ENCODE results near the gene UNC5A. TPM values are rescaled to one million over a fixed set of nuclear protein-coding genes. Genes with fewer than 3 reads are reported as not detected.

UNC5A gene
- total RNA-seq, 1 experiment from 2014 or later: 0.05 TPM

DNA sequence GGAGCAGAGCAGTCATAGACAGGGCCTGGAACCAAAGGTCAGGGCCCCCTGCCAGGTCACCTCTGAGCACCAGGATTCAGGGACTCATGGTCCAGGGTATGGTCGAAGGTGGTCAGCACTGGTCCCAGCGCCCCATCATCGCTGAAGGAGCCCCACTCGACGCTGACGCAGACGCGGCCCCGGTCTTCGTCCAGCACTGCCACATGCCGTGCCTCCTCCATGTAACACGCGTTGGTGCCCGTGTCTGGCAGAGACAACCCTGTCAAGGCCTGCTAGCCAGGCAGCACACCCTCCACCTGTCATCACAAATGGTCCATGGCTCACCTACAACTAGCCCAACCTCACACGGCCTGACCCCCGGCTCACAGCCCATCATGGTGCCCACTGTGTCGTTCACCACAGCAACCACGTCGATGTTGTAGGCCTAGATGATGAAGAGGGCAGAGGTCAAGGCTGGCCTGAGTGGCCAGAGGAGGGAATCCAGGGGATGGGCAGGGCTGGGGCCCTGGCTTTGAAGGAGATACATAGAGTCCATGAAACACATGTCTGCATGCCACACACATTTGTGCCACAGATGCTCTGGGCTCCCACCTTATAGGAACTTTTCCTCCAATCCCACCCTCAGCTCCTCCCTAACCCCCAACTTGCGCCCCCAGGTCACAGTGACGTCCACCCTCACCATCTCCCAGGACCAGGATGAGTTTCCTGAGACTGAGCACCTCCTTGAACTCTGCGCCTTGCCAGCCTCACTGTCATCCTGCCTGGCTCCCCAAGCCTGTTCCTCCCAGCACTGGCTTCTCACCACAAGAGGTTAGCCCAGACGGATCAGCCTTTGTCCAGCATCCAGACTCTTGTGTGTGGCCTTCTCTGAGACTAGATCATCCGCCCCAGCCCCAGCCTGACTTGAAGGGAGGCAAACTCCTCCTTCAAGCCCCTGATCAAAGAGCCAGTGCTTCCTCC is 79.2 kb downstream of the UNC5A start:
- DNase-seq (ENCODE audit: low read depth): no peak

- DNase-seq (ENCODE audit: low read depth): no peak
Measured at GRCh38 chr5:176890455-176891330, 80.3 kb downstream of the UNC5A start.

GRCh38 chr5:176891331-176891958 is 81.1 kb downstream of the UNC5A start:
- DNase-seq (ENCODE audit: low read depth): no peak

DNA sequence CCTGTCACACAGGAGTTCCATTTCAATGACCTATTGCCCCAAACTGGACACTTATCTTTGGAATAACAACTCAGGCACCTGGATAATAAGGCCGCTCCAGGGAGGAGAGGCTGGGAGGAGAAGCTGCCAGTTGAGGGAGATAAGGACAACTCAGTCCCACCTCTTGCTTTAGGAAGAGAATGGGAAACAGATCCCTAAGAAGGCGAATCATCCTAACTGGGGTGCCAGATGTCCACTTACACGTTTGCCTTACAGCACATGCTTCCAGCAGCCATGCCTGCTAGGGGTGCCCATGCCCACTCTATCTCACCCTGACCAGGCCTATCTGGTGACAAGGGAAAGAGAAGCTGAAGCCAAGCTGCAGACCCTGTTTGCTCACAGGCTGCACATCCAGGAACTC is 82.3 kb downstream of the UNC5A start:
- no peak for DNase-seq (ENCODE audit: low read depth)

DNA sequence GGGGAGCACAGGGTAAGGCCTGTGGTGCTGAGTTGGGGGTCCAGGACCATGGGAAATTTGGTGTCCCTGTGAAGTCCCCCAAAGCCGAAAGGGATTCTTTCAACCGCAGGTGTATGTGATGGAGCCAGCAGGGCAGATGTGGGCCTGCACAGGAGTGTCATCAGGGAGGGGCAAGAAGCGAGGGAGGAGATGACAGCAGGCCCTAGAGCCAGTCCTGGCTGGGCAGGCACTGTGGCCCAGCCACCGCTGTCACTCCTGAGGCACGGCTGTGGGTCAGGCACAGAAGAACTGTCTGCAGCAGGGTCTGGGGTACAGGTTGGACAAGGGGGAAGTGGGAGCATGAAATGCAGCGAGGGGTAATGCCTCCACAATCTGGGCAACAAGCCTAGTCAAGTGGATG is 83.9 kb downstream of the UNC5A start:
- DNase-seq (ENCODE audit: low read depth): no peak

GRCh38 chr5:176895831-176896230 is 85.5 kb downstream of the UNC5A start:
- no peak for DNase-seq (ENCODE audit: low read depth)

GRCh38 chr5:176897263-176897662 is 86.9 kb downstream of the UNC5A start:
- no peak for DNase-seq (ENCODE audit: low read depth)

GRCh38 chr5:176899296-176899891 is 89.0 kb downstream of the UNC5A start, which contains the start of gene HK3:
Gene HK3, minus strand, starts transcription at chr5:176899346. Its CDS starts 3,187 bp downstream, at chr5:176896159.
- DNase-seq (ENCODE audit: low read depth): no peak

DNA sequence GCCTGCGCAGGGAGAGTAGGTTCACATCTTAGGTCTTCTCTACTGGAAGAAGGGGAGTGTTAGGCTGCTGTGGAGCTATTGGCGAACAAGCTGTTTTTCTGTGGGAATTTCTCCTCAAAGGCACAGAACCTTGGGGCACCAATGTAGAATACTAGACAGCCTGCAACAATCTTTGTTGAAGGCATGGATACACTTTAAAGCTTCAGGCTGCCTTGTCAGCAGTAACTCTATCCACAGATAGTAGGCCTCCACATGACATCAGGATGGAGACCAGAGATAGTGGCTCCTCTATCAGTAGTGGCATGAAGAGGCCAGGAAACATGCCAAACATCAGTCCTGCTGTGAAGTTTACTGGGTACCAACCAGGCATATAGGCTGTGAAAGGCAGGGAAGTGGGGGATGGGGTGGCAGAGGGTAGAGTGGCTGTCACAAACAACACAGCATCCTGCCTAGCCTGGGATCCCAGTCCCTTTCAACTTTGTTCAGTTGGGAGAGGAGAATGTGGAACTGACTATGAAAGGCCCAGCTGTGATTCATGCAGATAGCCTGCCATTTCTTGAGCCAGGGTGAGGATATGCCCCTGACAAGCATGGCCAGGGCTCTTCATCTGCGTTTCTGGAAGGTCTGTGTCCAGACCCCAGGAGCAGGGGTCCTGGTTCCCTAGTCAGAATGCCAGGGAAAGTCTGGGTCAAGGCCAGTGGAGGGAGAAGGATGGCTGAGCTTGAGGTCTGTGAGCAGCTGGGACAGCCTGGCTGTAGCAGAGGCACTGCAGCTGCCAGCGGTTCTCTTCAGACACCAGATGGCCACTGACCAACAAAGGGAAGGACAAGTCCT is 89.8 kb downstream of the UNC5A start:
- no peak for DNase-seq (ENCODE audit: low read depth)

- DNase-seq (ENCODE audit: low read depth): no peak
Measured at GRCh38 chr5:176900780-176901204, 90.4 kb downstream of the UNC5A start.

DNA sequence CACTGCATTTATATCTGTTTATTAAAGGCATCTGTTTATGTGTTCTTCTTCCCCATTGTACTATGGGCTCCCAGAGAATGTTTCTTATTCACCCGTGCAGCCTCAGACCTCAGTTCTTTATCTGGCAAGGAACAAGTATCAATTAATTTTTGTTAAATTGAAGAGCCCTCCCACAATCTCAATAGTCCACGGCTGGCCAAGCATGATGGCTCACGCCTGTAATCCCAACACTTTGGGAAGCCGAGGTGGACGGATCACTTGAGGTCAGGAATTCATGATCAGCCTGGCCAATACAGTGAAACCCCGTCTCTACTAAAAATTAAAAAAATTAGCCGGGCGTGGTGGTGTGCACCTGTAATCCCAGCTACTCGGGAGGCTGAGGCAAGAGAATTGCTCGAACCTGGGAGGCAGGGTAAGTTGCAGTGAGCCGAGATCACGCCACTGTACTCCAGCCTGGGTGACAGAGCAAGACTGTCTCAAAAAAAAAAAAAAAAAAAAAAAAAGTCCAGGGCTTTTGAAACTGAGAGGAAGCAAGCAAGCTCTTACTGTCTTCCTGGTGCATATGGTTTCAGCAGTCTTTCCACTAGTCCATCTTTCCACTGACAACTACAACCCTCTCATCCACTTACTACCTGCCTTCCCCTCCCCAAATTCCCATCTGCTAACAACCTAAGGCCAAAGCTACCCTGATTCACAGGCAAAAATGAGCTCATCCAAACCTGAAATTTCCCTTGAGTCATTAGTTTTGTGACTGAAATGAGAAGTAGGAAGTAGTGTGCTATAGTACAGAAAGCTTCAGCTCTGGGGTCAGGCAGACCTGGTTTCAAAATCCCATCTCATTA is 91.1 kb downstream of the UNC5A start:
- DNase-seq (ENCODE audit: low read depth): no peak

- no peak for DNase-seq (ENCODE audit: low read depth)
Measured at GRCh38 chr5:176902102-176902814, 91.9 kb downstream of the UNC5A start.

DNA sequence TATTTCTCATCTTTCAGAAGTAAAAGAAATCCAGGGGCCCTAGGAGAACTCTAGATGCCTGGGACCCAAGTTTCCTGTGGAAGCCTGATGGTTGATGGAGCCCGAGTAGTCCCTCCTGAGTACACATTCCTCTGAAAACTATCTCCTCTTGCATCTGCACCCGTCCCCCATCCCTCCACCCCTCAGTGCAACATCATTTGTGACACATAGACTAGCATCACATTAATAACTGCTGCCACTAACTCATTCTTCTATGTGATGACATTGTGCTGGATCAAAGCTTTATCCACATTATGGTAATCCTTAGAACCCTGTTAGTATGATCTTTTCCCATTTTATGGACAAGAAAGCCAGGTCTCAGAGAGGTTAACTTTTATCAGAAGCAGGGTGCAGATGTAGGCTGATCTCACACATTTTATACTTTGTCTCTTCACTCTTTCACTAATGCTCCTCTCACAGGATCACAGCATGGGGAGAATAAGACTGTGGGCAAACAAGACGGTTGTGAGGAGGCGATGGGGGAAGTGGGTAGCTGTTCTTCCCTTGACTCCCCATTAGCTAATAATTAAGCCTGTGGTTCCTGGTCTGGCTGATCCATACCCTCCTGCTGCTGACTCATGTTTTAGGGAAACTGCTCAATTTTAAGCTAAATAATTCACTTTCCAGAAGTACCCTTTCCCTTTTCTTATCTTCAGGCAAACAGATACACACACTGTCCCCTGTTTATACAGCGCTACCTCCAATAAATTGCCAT is 92.7 kb downstream of the UNC5A start:
- DNase-seq (ENCODE audit: low read depth): no peak

DNA sequence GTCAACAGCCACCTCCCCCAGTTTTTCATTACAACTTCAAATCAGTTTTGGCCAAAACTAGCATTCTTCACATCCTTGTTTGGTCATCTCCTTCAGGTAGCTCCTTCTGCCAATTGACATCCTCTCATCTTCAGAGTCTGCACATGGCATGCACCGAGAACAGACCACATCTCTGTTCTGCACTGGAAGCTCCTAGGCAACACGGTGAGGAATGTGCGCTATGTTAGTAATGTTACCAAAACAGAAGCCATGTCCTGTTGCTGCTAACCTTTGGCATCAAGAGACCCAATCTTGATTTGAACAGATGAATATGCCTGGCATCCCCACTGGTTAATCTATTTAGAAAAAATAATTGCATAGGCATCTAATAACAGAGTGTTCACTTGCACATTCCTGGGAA is 93.9 kb downstream of the UNC5A start:
- no peak for DNase-seq (ENCODE audit: low read depth)

DNA sequence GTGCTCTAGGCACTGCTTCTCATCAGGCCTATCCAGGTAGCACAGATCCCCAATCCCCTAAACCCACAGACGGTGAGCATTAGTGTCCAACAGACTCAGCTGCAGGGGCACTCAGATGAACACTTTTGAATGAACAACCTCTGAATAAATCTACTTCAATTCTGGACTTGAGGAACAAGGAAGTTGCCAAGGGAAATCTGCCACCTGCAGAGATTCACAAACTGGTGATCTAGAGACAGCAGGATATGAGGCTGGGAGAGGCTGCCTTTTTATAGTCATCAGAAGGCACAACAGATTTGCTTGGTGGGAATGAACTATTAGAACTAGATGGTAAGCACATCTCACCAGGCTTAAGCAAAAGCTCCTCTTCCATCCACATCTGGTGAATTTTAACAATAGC is 95.8 kb downstream of the UNC5A start:
- no peak for DNase-seq (ENCODE audit: low read depth)

DNA sequence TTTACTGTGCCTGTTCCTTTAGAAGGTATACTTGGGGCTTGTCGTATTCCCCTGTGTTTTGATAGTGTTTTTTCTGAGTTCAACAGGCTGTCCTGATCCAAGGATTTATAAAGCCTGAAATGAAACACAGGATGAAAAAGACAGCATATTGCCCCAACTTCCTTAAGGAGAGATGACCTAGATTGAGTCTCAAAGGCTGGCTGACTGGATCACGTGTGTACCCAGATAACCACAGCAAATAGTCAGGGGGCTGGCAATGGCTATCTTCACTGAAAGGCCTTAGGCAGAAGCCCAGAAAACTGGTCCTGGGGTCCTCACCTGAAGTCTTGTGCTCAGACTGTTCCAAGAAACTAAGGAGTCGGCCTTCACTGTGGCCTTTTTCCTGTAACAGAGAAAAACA is 96.4 kb downstream of the UNC5A start:
- DNase-seq (ENCODE audit: low read depth): no peak

DNA sequence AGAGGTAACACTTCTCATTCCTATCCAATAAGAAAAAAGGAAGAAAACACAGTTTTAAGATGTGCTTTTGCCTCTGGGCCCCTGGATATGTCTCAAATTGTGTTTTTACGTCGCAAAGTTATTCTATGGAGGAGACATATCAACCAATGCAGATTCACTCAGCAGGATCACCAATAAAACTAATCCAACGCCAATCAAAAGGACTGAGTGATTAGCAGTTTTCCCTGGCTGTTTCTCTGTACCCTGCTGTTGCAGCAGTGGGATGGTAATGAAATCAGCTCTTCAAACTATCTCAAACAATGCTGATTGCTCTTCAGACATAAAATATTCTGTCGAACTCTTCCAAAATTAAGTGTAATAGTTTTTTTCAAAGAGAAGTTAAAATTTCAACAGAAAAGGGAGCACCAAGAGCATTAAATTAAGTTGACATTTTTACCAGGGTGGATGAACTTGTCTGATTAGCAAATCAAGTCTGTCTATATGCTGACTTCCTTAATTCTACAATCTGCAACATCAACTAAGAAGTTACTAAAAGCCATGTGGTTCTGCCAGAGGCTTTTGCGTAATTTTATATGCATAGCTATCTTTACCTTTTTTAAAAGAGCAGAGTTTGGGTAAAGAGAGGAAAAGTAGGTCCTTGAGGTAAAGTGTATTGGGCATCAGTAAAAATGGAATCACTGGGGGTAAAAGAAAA is 98.5 kb downstream of the UNC5A start:
- no peak for DNase-seq (ENCODE audit: low read depth)

Measured in HT1080 (cell line).